GM19099 (cell line): ENCODE measurements around the gene TEAD4.

Experiments
- POLR2A ChIP-seq: IDR thresholded peaks from 3 replicates; pipeline ENCODE4 v1.6.1; 2011; ENCODE audit warnings: low read depth; ENCODE audit not compliant: insufficient read length; ENCODE audit errors: extremely low read depth

TEAD4 gene

GRCh38 chr12:3086211-3086610, 127.0 kb downstream of the TEAD4 start:
- TF ChIP-seq POLR2A: no peak

GRCh38 chr12:3086729-3087323, 127.6 kb downstream of the TEAD4 start:
- no peak for TF ChIP-seq POLR2A

DNA sequence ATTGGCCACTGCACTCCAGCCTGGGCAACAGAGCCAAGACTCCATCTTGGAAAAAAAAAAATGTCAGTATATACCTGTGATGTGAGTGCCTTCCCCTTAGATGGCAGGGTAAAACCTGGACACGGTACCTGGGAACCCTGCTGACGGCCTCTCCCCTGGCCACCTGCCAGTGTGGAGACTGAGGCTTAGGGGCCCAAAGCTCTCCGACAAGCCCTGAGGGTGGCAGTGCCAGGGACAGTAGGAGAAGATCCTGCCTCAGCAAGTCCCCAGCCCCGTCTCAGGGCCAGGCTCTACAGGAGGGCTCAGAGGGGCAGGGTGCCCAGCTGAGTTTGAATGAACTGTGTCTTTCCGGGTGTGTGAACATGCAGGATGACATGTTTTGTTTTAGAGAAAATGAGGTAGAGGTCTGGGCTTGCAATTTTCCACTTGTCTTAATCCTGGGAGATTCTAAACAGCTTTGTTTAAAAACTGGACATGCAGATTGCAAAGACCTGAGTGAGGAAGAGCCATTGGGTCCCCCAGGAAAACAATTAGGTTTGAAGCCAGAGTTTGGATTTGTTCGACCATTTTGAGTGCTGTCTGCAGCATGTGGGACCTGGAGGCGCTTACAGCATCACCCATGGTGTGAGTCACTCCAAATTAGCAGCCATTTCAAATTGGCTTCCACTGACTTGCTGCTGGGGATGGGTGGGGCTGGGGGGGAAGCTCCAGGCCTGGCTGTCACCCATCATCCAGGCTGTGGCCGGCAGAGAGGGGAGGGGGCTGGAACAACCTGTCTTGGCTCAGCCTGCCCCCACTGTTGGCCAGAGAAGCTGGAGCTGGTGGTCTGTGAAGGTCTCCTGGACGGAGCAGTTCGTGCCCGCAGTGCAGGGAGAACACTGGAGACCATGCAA, 128.8 kb downstream of the TEAD4 start:
- no peak for TF ChIP-seq POLR2A

DNA sequence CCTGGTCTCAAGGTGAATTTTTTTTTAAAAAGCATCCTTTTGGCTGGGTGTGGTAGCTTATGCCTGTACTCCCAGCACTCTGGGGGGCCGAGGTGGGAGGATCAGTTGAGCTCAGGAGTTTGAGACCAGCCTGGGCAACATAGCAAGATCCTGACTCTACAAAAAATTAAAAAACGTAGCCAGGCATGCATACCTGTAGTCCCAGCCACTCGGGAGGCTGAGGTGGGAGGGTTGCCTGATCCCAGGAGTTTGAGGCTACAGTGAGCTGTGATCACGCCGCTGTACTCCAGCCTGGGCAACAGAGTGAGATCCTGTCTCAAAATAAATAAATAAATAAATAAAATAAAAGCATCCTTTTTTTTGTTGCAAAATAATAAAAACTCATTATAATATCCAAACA, 130.4 kb downstream of the TEAD4 start:
- TF ChIP-seq POLR2A: no peak
